H9 (cell line): Measurements from ENCODE around the gene PTAR1. TPM values are rescaled to one million over a fixed set of nuclear protein-coding genes. Genes with fewer than 3 reads are reported as not detected.

Source experiments
- DNase-seq: peaks from one replicate; pipeline ENCODE4 v3.0.0-alpha.2; 2017
- H2AFZ ChIP-seq: one replicate; pipeline ENCODE4 v1.6.1; 2013; ENCODE audit warnings: mild to moderate bottlenecking, low read length, control low read depth, moderate library complexity
- H2AK5ac ChIP-seq: 2 replicates; pipeline ENCODE4 v1.6.1; 2013; ENCODE audit warnings: low read length, control low read depth, mixed read lengths; ENCODE audit not compliant: insufficient read length
- H2BK120ac ChIP-seq: one replicate; pipeline ENCODE4 v1.6.1; 2013; ENCODE audit warnings: low read depth, mild to moderate bottlenecking, low read length, control low read depth, inconsistent platforms; ENCODE audit not compliant: poor library complexity, severe bottlenecking
- H2BK12ac ChIP-seq: 2 replicates; pipeline ENCODE4 v1.6.1; 2013; ENCODE audit warnings: low read length, control low read depth, mixed read lengths, low read depth; ENCODE audit not compliant: insufficient read length
- H2BK15ac ChIP-seq: 2 replicates; pipeline ENCODE4 v1.6.1; 2013; ENCODE audit warnings: low read depth, low read length, control low read depth
- H2BK20ac ChIP-seq: one replicate; pipeline ENCODE4 v1.6.1; 2013; ENCODE audit warnings: low read depth, mild to moderate bottlenecking, low read length, control low read depth, inconsistent platforms; ENCODE audit not compliant: poor library complexity, severe bottlenecking
- H2BK5ac ChIP-seq: 2 replicates; pipeline ENCODE4 v1.6.1; 2013; ENCODE audit warnings: low read length, control low read depth, mixed read lengths; ENCODE audit not compliant: insufficient read length
- H3K14ac ChIP-seq: 2 replicates; pipeline ENCODE4 v1.6.1; 2013; ENCODE audit warnings: low read length, control low read depth; ENCODE audit not compliant: insufficient read depth
- H3K18ac ChIP-seq: 2 replicates; pipeline ENCODE4 v1.6.1; 2013; ENCODE audit warnings: low read depth, mild to moderate bottlenecking, mixed read lengths, low read length, control low read depth; ENCODE audit not compliant: insufficient read length
- H3K23ac ChIP-seq: 2 replicates; pipeline ENCODE4 v1.6.1; 2013; ENCODE audit warnings: low read length, control low read depth, mixed read lengths, low read depth; ENCODE audit not compliant: insufficient read length
- H3K23me2 ChIP-seq: 2 replicates; pipeline ENCODE4 v1.6.1; 2013; ENCODE audit warnings: low read depth, mild to moderate bottlenecking, mixed read lengths, low read length, control low read depth; ENCODE audit not compliant: insufficient read length, poor library complexity, severe bottlenecking
- H3K27ac ChIP-seq: 2 replicates; pipeline ENCODE4 v1.5.1; 2013; ENCODE audit warnings: low read length, control low read depth, mixed read lengths, low read depth; ENCODE audit not compliant: insufficient read length
- H3K27me3 ChIP-seq: 2 replicates; pipeline ENCODE4 v1.6.1; 2013; ENCODE audit warnings: low read length, control low read depth, inconsistent platforms; ENCODE audit not compliant: insufficient read depth
- H3K4ac ChIP-seq: 2 replicates; pipeline ENCODE4 v1.6.1; 2013; ENCODE audit warnings: low read depth, mild to moderate bottlenecking, control low read depth, inconsistent platforms, low read length, moderate library complexity
- H3K4me1 ChIP-seq: 2 replicates; pipeline ENCODE4 v1.6.1; 2013; ENCODE audit warnings: low read length, control low read depth, inconsistent platforms; ENCODE audit not compliant: insufficient read depth
- H3K4me2 ChIP-seq: 2 replicates; pipeline ENCODE4 v1.6.1; 2013; ENCODE audit warnings: low read length, control low read depth, mixed read lengths; ENCODE audit not compliant: insufficient read length, insufficient read depth
- H3K56ac ChIP-seq: 2 replicates; pipeline ENCODE4 v1.6.1; 2013; ENCODE audit warnings: low read depth, mild to moderate bottlenecking, mixed read lengths, low read length, control low read depth; ENCODE audit not compliant: insufficient read length
- H3K79me1 ChIP-seq: 2 replicates; pipeline ENCODE4 v1.6.1; 2013; ENCODE audit warnings: low read depth, mild to moderate bottlenecking, moderate library complexity, low read length, control low read depth, inconsistent platforms; ENCODE audit not compliant: insufficient read depth, poor library complexity, severe bottlenecking
- H3K79me2 ChIP-seq: 2 replicates; pipeline ENCODE4 v1.6.1; 2013; ENCODE audit warnings: low read length, control low read depth, inconsistent platforms; ENCODE audit not compliant: insufficient read depth
- H3K9ac ChIP-seq: 2 replicates; pipeline ENCODE4 v1.6.1; 2013; ENCODE audit warnings: low read length, control low read depth, mixed read lengths; ENCODE audit not compliant: insufficient read length; ENCODE audit errors: extremely low read depth
- H3K9me3 ChIP-seq: one replicate; pipeline ENCODE4 v1.6.1; 2013; ENCODE audit warnings: low read depth, low read length, inconsistent platforms; ENCODE audit not compliant: control insufficient read depth
- H3T11ph ChIP-seq: one replicate; pipeline ENCODE4 v1.6.1; 2013; ENCODE audit warnings: mild to moderate bottlenecking, low read length, control low read depth, inconsistent platforms
- H4K20me1 ChIP-seq: one replicate; pipeline ENCODE4 v1.6.1; 2013; ENCODE audit not compliant: control insufficient read depth, insufficient read length, insufficient read depth
- H4K5ac ChIP-seq: 2 replicates; pipeline ENCODE4 v1.6.1; 2013; ENCODE audit warnings: low read depth, mild to moderate bottlenecking, mixed read lengths, low read length, control low read depth; ENCODE audit not compliant: insufficient read length
- H4K8ac ChIP-seq: replicated peaks from 2 replicates; pipeline ENCODE4 v1.6.1; 2013; ENCODE audit warnings: low read length, control low read depth, mixed read lengths, low read depth; ENCODE audit not compliant: insufficient read length
- H4K91ac ChIP-seq: 2 replicates; pipeline ENCODE4 v1.6.1; 2013; ENCODE audit warnings: low read depth, mild to moderate bottlenecking, moderate library complexity, mixed read lengths, low read length, control low read depth; ENCODE audit not compliant: insufficient read length
- H3K27ac Mint-ChIP-seq, 3 experiments: 2 replicates in 2 of 3; 3 replicates in 1 of 3; pipeline ENCODE4 v1.8.0; 2020 to 2021; ENCODE audit warnings: mixed read lengths in 3 of 3, mild to moderate bottlenecking in 1 of 3, moderate library complexity in 1 of 3
- H3K27me3 Mint-ChIP-seq: 2 replicates; pipeline ENCODE4 v1.8.0; 2021; ENCODE audit warnings: low read depth, mild to moderate bottlenecking, moderate library complexity, mixed read lengths
- H3K36me3 Mint-ChIP-seq, 3 experiments: 2 replicates in 2 of 3; 3 replicates in 1 of 3; pipeline ENCODE4 v1.8.0; 2020 to 2021; ENCODE audit warnings: low read depth in 3 of 3, mixed read lengths in 3 of 3; ENCODE audit not compliant: insufficient read depth in 1 of 3
- H3K4me1 Mint-ChIP-seq, 2 experiments: 2 replicates each; pipeline ENCODE4 v1.8.0; 2020; ENCODE audit warnings: mixed read lengths in 2 of 2
- H3K4me3 Mint-ChIP-seq, 2 experiments: 2 replicates in 1 of 2; 3 replicates in 1 of 2; pipeline ENCODE4 v1.8.0; 2020 to 2021; ENCODE audit warnings: mild to moderate bottlenecking in 2 of 2, mixed read lengths in 2 of 2, moderate library complexity in 1 of 2
- H3K9me3 Mint-ChIP-seq, 2 experiments: 2 replicates in 1 of 2; 3 replicates in 1 of 2; pipeline ENCODE4 v1.8.0; 2020; ENCODE audit warnings: mild to moderate bottlenecking in 2 of 2, mixed read lengths in 2 of 2, moderate library complexity in 1 of 2
- CTCF ChIP-seq: fragments of 200-600 bp; sonication (generic); conservative IDR thresholded peaks from 3 replicates; pipeline ENCODE4 v1.8.0; 2021; ENCODE audit warnings: antibody characterized with exemption, mild to moderate bottlenecking
- WGBS: extraction: QIAGEN DNeasy Blood & Tissue Kit; methylation state at CpG from one replicate; pipeline ENCODE4 v1.1.7; 2013; ENCODE audit warnings: missing lambda C conversion rate, low lambda C conversion rate, mixed read lengths; ENCODE audit not compliant: insufficient read length; ENCODE audit errors: extremely low coverage; 5-methylcytosine and 5-hydroxymethylcytosine counted together
- total RNA-seq: library from RNA; stranded (reverse); gene quantifications from 2 replicates; pipeline ENCODE4 v1.2.1, GENCODE V29; 2021

Gene PTAR1
- total RNA-seq, 1 experiment from 2014 or later = 117 TPM

GRCh38 chr9:69671311-69671878 lies 88.4 kb downstream of the PTAR1 start:
- Histone ChIP-seq H3K23me2 (peaks cover 7% of the 10 kb centered on the region), H2BK20ac (no peak overlapping the region), H3K56ac (no peak overlapping the region), H2BK120ac (no peak overlapping the region), H2AK5ac (no peak overlapping the region), H3T11ph (no peak overlapping the region), H3K4me1 (peaks cover 2% of the 10 kb centered on the region), H4K91ac (no peak overlapping the region), H4K5ac (no peak overlapping the region), H3K4ac (no peak overlapping the region), H4K8ac (no peak overlapping the region), H4K20me1 (no peaks in the 10 kb centered on the region), H2BK12ac (no peak overlapping the region), H3K9ac (no peak overlapping the region), H2AFZ (no peak overlapping the region), H3K79me1 (no peaks in the 10 kb centered on the region), H3K14ac (no peak overlapping the region), H2BK15ac (no peak overlapping the region), H3K9me3 (no peaks in the 10 kb centered on the region), H3K79me2 (no peaks in the 10 kb centered on the region), H3K23ac (no peak overlapping the region), H3K27ac (no peak overlapping the region), H2BK5ac (no peak overlapping the region), H3K18ac (no peak overlapping the region), H3K4me2 (peak overlapping the region; percentile 7), H3K27me3 (peaks cover 12% of the 10 kb centered on the region; the same call in 1 of the 2 replicates)
- no peaks in the 10 kb centered on the region; a peak in 1 of 7 replicates for H3K36me3 Mint-ChIP-seq
- peaks cover 17% of the 10 kb centered on the region in 2 experiments for H3K4me1 Mint-ChIP-seq
- no CpG with 5 or more reads among the region's 15 CpGs for WGBS
- TF ChIP-seq CTCF = no peak
- H3K4me3 Mint-ChIP-seq = peak overlapping the region; percentile 62 to 74
- peaks cover 1% of the 10 kb centered on the region for H3K27me3 Mint-ChIP-seq
- no peak for DNase-seq
- no peak overlapping the region for H3K27ac Mint-ChIP-seq
- no peaks in the 10 kb centered on the region for H3K9me3 Mint-ChIP-seq
